ENCODE data around the gene WNT9A.

WNT9A gene

GRCh38 chr1:227954163-227954850 is 6.6 kb upstream of the WNT9A start:
- no peak for DNase-seq (ENCODE audit: low spot score)

DNA sequence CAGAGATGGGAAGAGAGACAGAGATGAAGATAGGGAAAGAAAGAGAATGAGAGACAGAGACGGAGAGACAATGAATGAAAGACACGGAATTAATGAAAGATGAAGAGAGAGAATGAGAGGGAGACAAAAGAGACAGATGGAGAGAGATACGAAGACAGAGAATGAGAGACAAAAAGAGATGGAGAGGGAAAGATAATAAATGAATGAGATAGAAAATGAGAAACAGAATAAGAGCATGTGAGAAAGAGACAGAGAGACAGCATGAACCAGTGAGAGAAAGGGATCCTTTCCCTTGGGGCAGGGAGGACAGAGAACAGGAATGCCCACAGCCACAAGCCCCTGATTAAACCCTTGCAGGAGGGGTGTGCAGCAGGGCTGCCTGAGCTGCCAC is 5.3 kb upstream of the WNT9A start:
- no peak for DNase-seq (ENCODE audit: low spot score)

DNA sequence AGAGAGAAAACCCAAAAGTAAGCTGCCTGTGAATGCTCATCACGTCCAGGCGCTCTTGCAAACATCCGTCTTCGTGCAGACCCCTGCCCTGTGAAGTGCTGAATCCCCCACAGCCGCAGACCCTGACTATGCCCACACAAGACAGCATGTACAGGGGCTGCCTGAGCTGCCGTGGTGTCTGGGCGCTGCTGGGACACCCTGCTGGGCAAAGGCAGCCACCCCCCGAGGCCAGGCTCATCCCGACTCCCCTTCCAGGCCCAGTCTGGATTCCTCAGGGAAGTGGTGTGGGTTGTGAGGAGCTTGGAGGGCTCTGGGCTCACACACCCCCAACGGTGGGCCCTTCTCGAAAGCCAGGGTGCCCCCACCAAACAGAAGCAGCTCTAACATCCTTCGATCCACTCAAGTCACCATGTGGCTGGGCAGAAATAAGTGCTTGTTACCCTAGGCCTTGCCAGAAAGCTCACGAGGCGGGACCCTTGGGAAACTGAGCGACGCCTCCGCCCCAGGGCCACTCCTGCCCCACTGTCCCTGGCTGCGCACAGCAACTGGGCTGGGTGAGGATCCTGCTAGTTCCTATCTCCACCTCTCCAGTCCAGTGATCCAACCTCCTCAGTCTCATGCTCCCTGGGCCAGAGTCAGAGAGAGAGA is 4.8 kb upstream of the WNT9A start:
- DNase-seq (ENCODE audit: low spot score) = no peak

- DNase-seq (ENCODE audit: low spot score) = no peak
Measured at GRCh38 chr1:227951624-227952373, 4.1 kb upstream of the WNT9A start.

DNA sequence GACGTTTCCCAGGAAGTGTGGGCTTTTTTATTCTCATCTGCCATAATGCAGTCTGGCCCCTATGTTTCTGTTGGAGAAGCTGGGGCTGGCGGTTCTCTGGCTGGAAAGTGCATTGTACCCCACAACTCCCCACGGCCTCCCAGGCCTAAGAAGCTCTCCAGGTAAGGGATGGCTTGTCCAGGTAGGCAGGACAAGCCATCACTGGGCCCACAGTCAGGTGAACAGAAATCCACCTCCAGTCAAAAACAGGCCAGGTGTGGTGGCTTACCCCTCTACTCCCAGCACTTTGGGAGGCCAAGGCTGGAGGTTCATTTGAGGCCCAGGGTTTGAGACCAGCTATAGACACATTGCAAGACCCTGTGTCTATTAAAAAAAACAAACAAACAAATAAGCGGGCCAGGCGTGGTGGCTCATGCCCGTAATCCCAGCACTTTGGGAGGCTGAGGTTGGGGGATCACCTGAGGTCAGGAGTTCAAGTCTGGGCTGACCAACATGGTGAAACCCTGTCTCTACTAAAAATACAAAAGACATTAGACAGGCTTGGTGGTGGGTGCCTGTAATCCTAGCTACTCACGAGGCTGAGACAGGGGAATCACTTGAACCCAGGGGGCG is 3.1 kb upstream of the WNT9A start:
- no peak for DNase-seq (ENCODE audit: low spot score)

DNA sequence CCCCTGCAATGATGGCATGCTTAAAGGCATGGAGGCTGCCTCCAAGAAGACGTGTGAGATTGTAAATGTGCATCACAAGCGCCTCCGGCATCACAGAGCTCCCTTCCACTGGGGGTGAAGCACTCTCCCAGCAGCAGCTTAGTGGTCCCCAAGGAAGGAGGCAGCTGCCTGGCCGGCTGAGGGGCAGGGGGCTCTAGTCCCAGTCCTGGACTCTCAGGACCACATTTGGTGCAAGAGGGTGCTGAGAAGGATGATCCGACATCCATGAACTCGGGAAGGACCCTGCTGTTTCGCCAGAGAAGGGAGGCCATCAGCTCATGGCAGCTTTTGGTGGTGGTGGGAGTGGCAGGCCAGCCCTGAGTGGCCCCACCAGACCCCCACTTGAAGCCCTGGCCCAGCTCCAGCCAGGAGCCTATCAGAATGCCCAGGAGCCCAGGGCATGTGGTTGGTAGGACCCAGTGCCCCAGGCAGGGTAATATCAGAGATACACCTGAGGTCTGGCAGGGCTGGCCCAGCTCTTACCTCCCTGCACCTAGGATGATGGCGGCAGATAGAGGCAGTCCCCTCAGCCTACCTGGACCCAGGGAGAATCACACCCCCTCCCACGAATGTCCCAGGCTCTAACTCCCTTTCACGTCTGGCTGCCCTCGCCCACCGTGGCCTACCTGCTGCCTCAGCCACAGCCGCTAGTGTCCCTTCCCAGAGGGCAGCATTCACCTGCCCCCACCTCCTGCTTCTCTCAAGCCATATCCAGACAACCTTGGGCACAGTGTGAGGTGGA is 2.4 kb upstream of the WNT9A start:
- DNase-seq (ENCODE audit: low spot score) = no peak

DNA sequence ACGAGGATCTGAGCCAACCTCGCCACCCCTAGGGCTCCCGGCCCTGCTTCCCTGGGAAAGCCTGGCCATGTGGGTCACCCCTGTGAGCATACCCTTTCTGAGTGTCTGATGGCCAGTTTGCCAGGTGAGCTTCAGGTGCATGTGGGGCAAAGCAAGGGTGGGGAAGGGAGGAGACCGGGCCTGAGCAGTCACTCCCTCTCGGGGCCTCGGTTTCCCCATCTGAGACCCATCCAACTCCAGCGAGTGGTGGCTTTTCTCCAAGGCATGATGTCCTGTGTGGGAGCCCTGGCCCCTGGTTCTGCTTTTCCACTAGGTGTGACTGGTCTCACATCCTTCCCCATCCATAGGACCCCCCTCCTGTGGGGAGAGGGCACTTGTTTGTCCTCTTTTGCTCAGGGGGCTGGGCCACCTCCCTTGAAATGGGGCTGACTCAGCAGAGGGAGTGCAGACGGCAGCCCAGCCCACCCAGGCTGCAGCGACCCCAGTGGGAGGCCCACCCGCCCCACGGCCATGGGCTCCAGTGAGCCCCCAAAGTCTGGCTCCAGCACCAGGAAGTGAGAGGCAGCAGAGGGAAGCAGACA is 1.7 kb upstream of the WNT9A start:
- DNase-seq (ENCODE audit: low spot score) = no peak

GRCh38 chr1:227948493-227949260 is 945 bp upstream of the WNT9A start:
- no peak for DNase-seq (ENCODE audit: low spot score)

- no peak for DNase-seq (ENCODE audit: low spot score)
Measured at GRCh38 chr1:227947386-227947675, 401 bp downstream of the WNT9A start.

DNA sequence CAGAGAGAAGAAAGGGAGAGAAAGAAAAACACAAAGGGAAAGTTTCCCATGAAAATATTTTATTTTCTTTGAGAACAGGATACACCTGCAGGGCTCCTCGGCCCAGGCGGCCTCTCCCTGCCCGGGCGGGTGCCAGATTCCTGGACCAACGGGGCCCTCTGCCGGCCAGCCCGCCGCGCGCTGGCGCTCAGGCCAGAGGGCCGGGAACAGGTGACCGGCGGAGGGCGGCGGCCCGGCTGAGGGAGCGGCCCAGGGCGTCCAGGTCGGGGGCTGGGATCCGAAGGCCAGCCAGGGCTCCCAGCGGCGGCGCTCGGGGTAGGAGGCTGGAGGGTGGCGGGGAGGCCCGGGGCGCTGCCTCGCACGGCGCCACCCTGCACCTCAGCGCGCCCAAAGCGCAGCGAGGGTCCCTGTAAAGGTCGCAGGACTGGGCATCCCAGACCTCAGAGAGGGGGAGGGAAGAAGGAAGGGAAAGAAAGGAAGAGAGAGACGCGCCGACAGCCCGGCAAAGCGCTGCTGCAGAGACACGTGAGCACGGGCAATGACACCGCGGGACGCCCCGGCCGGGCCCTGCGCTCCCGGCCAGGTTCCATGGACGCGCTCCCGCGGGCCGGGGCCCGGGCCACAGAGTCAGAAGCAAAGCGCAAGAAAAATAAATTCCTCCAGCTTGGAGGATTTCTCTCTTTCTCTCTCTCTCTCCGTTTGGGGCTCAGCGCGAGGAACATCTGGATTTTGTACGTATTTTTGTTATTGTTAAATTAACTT is 927 bp downstream of the WNT9A start:
- peak; percentile 44 for DNase-seq (ENCODE audit: low spot score)

DNA sequence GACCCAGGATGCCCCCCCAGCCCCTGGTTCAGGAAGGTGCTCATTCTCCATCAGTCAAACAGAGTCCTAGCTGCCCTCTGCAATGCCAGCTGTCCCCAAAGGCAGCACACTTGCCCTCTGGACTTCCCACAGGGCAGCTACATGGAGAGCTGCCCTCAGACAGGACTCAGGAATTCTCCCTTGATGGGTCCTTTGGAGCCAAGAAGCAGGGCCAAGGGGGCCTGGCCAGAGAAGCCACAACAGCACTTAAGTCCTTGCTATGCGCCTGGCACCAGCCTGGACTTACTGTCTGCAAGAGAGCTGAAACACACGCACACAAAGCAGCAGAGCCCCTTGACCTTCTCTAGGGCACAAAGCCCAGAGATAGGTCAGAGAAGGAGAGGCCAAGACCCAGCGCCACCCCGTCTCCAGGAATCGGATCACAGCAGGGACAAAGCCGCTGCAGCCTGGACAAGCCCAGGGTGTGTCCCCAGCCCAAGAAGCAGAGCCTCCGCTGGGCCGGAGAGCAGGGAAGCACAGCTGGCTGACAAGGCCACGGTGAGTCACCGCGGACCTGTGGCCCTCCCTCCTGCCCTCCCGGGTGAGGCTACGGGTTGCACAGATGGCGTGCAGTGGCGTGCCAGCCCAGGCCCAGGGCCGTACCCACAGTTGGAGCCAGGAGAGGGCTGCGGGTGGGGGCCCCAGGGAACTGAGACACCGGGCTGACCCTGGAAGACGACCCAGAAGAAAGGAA is 1.7 kb downstream of the WNT9A start:
- DNase-seq (ENCODE audit: low spot score) = no peak

GRCh38 chr1:227944931-227945890 is 2.5 kb downstream of the WNT9A start:
- DNase-seq (ENCODE audit: low spot score) = peak; percentile 1

- DNase-seq (ENCODE audit: low spot score) = no peak
Measured at GRCh38 chr1:227944090-227944930, 3.4 kb downstream of the WNT9A start.

DNA sequence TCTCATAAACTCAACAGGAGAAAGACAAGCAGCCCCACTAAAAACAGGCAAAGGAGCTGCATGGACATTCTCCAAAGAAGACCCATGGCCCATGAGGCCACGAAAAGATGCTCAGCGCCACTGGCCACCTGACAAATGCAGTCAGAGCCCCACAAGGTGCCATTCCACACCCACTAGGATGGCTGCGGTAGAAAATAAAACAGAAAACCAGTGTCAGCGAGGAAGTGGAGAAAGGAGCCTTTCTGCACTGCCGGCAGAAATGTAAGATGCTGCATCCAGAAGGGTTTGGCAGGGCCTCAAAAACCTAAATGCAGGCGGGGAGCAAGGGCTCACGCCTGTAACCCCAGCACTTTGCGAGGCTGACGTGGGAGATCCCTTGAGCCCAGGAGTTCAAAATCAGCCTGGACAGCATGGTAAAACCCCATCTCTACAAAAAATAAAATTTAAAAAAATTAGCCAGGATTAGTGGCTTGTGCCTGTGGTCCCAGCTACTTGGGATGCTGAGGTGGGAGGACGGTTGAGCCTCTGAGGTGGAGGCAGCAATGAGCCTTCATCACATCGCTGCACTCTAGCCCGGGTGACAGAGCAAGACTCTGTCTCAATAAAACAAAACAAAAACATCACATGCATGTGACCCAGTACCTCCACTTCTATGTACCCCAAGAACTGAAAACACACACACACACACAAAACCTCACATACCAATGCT is 4.2 kb downstream of the WNT9A start:
- no peak for DNase-seq (ENCODE audit: low spot score)

- no peak for DNase-seq (ENCODE audit: low spot score)
Measured at GRCh38 chr1:227942716-227943261, 4.9 kb downstream of the WNT9A start.

GRCh38 chr1:227942021-227942715 is 5.6 kb downstream of the WNT9A start:
- no peak for DNase-seq (ENCODE audit: low spot score)

Data from germinal center (tissue), 1 donor.